A549 (cell line): ENCODE measurements around the gene GTPBP6. TPM values are rescaled to one million over a fixed set of nuclear protein-coding genes. Genes with fewer than 3 reads are reported as not detected.

Source experiments
- ATAC-seq, 2 experiments: fragments of 200-7000 bp in 1 of 2; fragments of >200 bp in 1 of 2; cut with Nextera tagmentation in 1 of 2; cut with Tn5 transposase in 1 of 2; 3 replicates each; pipeline versions ENCODE4 v1.8.0 to v1.9.1; 2018 to 2020; ENCODE audit warnings: mild to moderate bottlenecking in 1 of 2, moderate library complexity in 1 of 2
- CTCF ChIA-PET: fragments of 300-600 bp; sonication (Branson Sonifier 250); formaldehyde crosslinking; extraction: SDS; loops from one replicate; lab custom pipeline; 2021; ENCODE audit warnings: antibody characterized with exemption, inconsistent platforms; lab: Yijun Ruan, JAX
- POLR2A ChIA-PET: fragments of 350-600 bp; formaldehyde crosslinking; extraction: SDS; loops from one replicate; lab custom pipeline; 2021; ENCODE audit warnings: antibody characterized with exemption, inconsistent platforms; lab: Yijun Ruan, JAX
- DNase-seq, 2 experiments: peaks; one replicate each; pipeline versions ENCODE4 v3.0.0 to v3.0.0-alpha.2; 2011 to 2016; ENCODE audit warnings: low read depth in 1 of 2, low spot score in 1 of 2
- FAIRE-seq: peaks from 2 replicates; lab custom pipeline; 2011; peaks lifted over from hg19 to GRCh38; lab: Jason Lieb, UNC
- H3K27ac ChIP-seq, 2 experiments: fragments of >200 bp; sonication (Bioruptor Twin); formaldehyde crosslinking; 3 replicates each; pipeline ENCODE4 v1.5.1; 2016 to 2017
- H3K4me1 ChIP-seq: fragments of >200 bp; sonication (Bioruptor Twin); formaldehyde crosslinking; 3 replicates; pipeline ENCODE4 v1.6.1; 2016
- H3K4me2 ChIP-seq: fragments of >200 bp; sonication (Bioruptor Twin); formaldehyde crosslinking; 3 replicates; pipeline ENCODE4 v1.6.1; 2016
- H3K4me3 ChIP-seq: fragments of >200 bp; sonication (Bioruptor Twin); formaldehyde crosslinking; 3 replicates; pipeline ENCODE4 v1.5.1; 2016
- H3K9me3 ChIP-seq: fragments of >200 bp; sonication (Bioruptor Twin); formaldehyde crosslinking; 3 replicates; pipeline ENCODE4 v1.6.1; 2016
- BHLHE40 ChIP-seq: IDR thresholded peaks from 2 replicates; pipeline ENCODE4 v1.6.1; 2012; ENCODE audit warnings: low read depth, low read length, inconsistent platforms
- CBX2 ChIP-seq: fragments of 200-600 bp; sonication (generic); IDR thresholded peaks from 2 replicates; pipeline ENCODE4 v1.6.1; 2016; ENCODE audit warnings: low read depth, mild to moderate bottlenecking, borderline replicate concordance
- CBX8 ChIP-seq: fragments of 200-600 bp; sonication (generic); IDR thresholded peaks from 2 replicates; pipeline ENCODE4 v1.6.1; 2016
- CEBPB ChIP-seq, 2 experiments: fragments of >200 bp in 1 of 2; sonication (Bioruptor Twin) in 1 of 2; formaldehyde crosslinking in 1 of 2; IDR thresholded peaks; 2 replicates each; pipeline ENCODE4 v1.6.1; 2012 to 2016
- CHD4 ChIP-seq: fragments of 200-600 bp; sonication (generic); IDR thresholded peaks from 2 replicates; pipeline ENCODE4 v1.6.1; 2016; ENCODE audit warnings: antibody characterized with exemption, mild to moderate bottlenecking, borderline replicate concordance
- EHMT2 ChIP-seq: fragments of 200-600 bp; sonication (generic); IDR thresholded peaks from 2 replicates; pipeline ENCODE4 v1.6.1; 2016; ENCODE audit warnings: antibody characterized with exemption, low read depth, mild to moderate bottlenecking, moderate library complexity
- EP300 ChIP-seq, 2 experiments: fragments of >200 bp; sonication (Bioruptor Twin); formaldehyde crosslinking; IDR thresholded peaks; 2 replicates in 1 of 2; 3 replicates in 1 of 2; pipeline ENCODE4 v1.6.1; 2016 to 2017
- FOSB ChIP-seq: fragments of 250-450 bp; sonication (Bioruptor Pico); IDR thresholded peaks from 2 replicates; pipeline ENCODE4 v1.5.0; 2020; ENCODE audit warnings: mild to moderate bottlenecking, moderate library complexity
- FOXS1 ChIP-seq: fragments of 250-450 bp; sonication (Bioruptor Pico); IDR thresholded peaks from 2 replicates; pipeline ENCODE4 v1.5.0; 2020; ENCODE audit warnings: mild to moderate bottlenecking, moderate library complexity
- HDAC2 ChIP-seq: fragments of 200-600 bp; sonication (generic); IDR thresholded peaks from 2 replicates; pipeline ENCODE4 v1.6.1; 2016
- HEYL ChIP-seq: fragments of 250-450 bp; sonication (Bioruptor Pico); IDR thresholded peaks from 2 replicates; pipeline ENCODE4 v1.8.0; 2021; ENCODE audit warnings: mild to moderate bottlenecking, moderate library complexity
- HOXB13 ChIP-seq: fragments of 250-450 bp; sonication (Bioruptor Pico); IDR thresholded peaks from 2 replicates; pipeline ENCODE4 v1.5.0; 2020; ENCODE audit warnings: low read depth, mild to moderate bottlenecking, moderate library complexity
- JUN ChIP-seq, 2 experiments: fragments of >200 bp; sonication (Bioruptor Twin); formaldehyde crosslinking; IDR thresholded peaks; 2 replicates in 1 of 2; 3 replicates in 1 of 2; pipeline ENCODE4 v1.6.1; 2016 to 2017
- KDM5A ChIP-seq: fragments of 200-600 bp; sonication (generic); IDR thresholded peaks from 2 replicates; pipeline ENCODE4 v1.6.1; 2016; ENCODE audit warnings: antibody characterized with exemption, mild to moderate bottlenecking
- MAFK ChIP-seq: fragments of 450-650 bp; IDR thresholded peaks from 2 replicates; pipeline ENCODE4 v1.6.1; 2014; ENCODE audit not compliant: partially characterized antibody
- MAZ ChIP-seq: fragments of 150-350 bp; IDR thresholded peaks from 2 replicates; pipeline ENCODE4 v1.6.1; 2014; ENCODE audit warnings: antibody characterized with exemption, low read depth, low read length, borderline replicate concordance
- NFE2L2 ChIP-seq: fragments of 150-350 bp; conservative IDR thresholded peaks from 2 replicates; pipeline ENCODE4 v1.6.1; 2014; ENCODE audit warnings: low read length
- NPAS2 ChIP-seq: fragments of 250-450 bp; sonication (Bioruptor Pico); IDR thresholded peaks from 2 replicates; pipeline ENCODE4 v1.8.0; 2022; ENCODE audit warnings: mild to moderate bottlenecking, moderate library complexity, borderline replicate concordance
- RARB ChIP-seq: fragments of 250-450 bp; sonication (Bioruptor Pico); IDR thresholded peaks from 2 replicates; pipeline ENCODE4 v1.8.0; 2021; ENCODE audit warnings: mild to moderate bottlenecking, moderate library complexity
- RCOR1 ChIP-seq: fragments of 150-350 bp; IDR thresholded peaks from 2 replicates; pipeline ENCODE4 v1.6.1; 2014; ENCODE audit warnings: antibody characterized with exemption, low read length, low read depth
- RFX5 ChIP-seq: fragments of 450-650 bp; IDR thresholded peaks from 2 replicates; pipeline ENCODE4 v1.7.1; 2014; ENCODE audit warnings: antibody characterized with exemption, mild to moderate bottlenecking, moderate library complexity
- SREBF2 ChIP-seq: fragments of 450-650 bp; IDR thresholded peaks from 2 replicates; pipeline ENCODE4 v1.6.1; 2014; ENCODE audit warnings: mild to moderate bottlenecking, moderate library complexity
- TP53 ChIP-seq: fragments of 250-450 bp; sonication (Bioruptor Pico); IDR thresholded peaks from 2 replicates; pipeline ENCODE4 v1.5.0; 2021; ENCODE audit warnings: mild to moderate bottlenecking, moderate library complexity
- WGBS: methylation state at CpG from one replicate; pipeline ENCODE4 v1.1.6; 2017; ENCODE audit errors: missing lambda C conversion rate; 5-methylcytosine and 5-hydroxymethylcytosine counted together
- polyA plus RNA-seq, 4 experiments: library from polyadenylated mRNA; depleted of rRNA in 3 of 4; stranded (reverse); fragments of >200 nt; fragmentation: RNase III in 1 of 4; extraction: RNeasy Plus Mini Kit Qiagen cat#74134 plus additional on column Dnase treatment in 1 of 4; gene quantifications; 2 replicates in 3 of 4; 3 replicates in 1 of 4; pipeline ENCODE4 v1.2.3, GENCODE V29; 2011 to 2017
- TF ChIP-seq, protein P1 (sequence below): fragments of 450-650 bp; IDR thresholded peaks from 2 replicates; pipeline ENCODE4 v1.6.1; 2014; ENCODE audit warnings: antibody characterized with exemption
- TF ChIP-seq, protein P2 (sequence below): IDR thresholded peaks from 2 replicates; pipeline ENCODE4 v1.6.1; 2012
- TF ChIP-seq, protein P3 (sequence below): IDR thresholded peaks from 2 replicates; pipeline ENCODE4 v1.6.1; 2012; ENCODE audit warnings: low read depth, borderline replicate concordance
- TF ChIP-seq, protein P4 (sequence below): IDR thresholded peaks from 2 replicates; pipeline ENCODE4 v1.6.1; 2012

The GTPBP6 gene
- polyA plus RNA-seq, 2 of the 4 experiments (the other 2 are of a cell fraction) = 26.0 to 41.2 TPM

DNA sequence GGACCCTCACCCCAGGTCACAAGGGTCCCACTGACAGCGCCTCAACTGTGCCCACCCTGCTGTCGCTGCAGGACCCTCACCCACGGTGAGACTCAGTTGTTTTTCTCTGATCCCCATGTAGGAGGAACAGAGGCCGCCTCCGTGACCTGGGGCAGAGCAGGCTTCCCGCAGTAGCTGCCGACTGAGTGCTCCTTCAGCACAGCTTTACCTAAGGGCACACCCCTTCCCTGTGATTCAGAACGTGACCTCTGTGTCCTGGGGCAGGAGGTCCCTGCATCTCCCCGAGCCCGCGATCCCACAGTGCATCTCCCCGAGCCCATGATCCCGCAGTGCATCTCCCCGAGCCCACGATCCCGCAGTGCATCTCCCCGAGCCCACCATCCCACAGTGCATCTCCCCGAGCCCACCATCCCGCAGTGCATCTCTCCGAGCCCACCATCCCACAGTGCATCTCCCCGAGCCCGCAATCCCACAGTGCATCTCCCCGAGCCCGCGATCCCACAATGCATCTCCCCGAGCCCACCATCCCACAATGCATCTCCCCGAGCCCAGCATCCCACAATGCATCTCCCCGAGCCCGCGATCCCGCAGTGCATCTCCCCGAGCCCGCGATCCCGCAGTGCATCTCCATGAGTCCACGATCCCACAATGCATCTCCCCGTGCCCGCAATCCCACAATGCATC lies 44.5 kb upstream of the GTPBP6 start:
- TF ChIP-seq RARB (no peak), TP53 (CRISPR knock-in tag) (no peak), KDM5A (no peak), EP300 (IDR thresholded peaks at IDR 0.05) (no peak), CEBPB (IDR thresholded peaks at IDR 0.05) (no peak), NFE2L2 (no peak), RCOR1 (no peak), BHLHE40 (no peak), FOXS1 (CRISPR knock-in tag) (no peak), JUN (IDR thresholded peaks at IDR 0.05) (no peak), HOXB13 (no peak), EHMT2 (no peak), SREBF2 (no peak), CBX8 (no peak)
- TF ChIP-seq, protein P1, sequence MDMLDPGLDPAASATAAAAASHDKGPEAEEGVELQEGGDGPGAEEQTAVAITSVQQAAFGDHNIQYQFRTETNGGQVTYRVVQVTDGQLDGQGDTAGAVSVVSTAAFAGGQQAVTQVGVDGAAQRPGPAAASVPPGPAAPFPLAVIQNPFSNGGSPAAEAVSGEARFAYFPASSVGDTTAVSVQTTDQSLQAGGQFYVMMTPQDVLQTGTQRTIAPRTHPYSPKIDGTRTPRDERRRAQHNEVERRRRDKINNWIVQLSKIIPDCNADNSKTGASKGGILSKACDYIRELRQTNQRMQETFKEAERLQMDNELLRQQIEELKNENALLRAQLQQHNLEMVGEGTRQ = no peak
- Histone ChIP-seq H3K27ac (no peak overlapping the region), H3K4me1 (peaks cover under 1% of the 10 kb centered on the region; the same call in 1 of the 3 replicates), H3K9me3 (peaks cover 28% of the 10 kb centered on the region), H3K4me2 (no peak overlapping the region), H3K4me3 (no peak overlapping the region)
- DNase-seq (no peak), ATAC-seq (no peak), FAIRE-seq (no peak)
- ChIA-PET CTCF (no interaction called here), POLR2A (no interaction called here)
- 83% methylated on average over 36 of the region's 38 CpGs for WGBS

DNA sequence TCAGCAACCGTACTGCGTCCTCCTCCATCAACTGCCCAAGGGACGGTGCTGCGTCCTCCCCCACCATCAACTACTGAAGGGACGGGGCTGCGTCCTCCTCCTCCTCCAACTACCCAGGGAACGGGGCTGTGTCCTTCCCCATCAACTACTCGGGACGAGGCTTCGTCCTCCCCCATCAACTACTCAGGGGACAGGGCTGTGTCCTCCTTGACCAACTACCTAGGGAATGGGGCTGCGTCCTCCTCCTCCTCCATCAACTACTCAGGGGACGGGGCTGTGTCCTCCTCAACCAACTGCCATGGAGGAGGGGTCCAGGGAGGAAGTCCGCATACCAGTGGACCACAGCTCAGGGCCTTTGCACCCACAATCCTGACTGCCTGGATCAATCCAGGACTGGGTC lies 43.8 kb upstream of the GTPBP6 start:
- FAIRE-seq = no peak
- DNase-seq = no peak
- CTCF ChIA-PET = no interaction called here
- POLR2A ChIA-PET = no interaction called here
- H3K27ac ChIP-seq = no peak overlapping the region
- ATAC-seq = no peak
- peaks cover 28% of the 10 kb centered on the region for H3K9me3 ChIP-seq
- TF ChIP-seq, protein P2, sequence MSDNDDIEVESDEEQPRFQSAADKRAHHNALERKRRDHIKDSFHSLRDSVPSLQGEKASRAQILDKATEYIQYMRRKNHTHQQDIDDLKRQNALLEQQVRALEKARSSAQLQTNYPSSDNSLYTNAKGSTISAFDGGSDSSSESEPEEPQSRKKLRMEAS = no peak
- TF ChIP-seq HEYL (CRISPR knock-in tag) = no peak
- TF ChIP-seq TP53 (CRISPR knock-in tag) = no peak
- TF ChIP-seq RCOR1 = no peak
- TF ChIP-seq, protein P3, sequence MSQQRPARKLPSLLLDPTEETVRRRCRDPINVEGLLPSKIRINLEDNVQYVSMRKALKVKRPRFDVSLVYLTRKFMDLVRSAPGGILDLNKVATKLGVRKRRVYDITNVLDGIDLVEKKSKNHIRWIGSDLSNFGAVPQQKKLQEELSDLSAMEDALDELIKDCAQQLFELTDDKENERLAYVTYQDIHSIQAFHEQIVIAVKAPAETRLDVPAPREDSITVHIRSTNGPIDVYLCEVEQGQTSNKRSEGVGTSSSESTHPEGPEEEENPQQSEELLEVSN = no peak
- no peak for TF ChIP-seq RARB
- no peak for TF ChIP-seq HDAC2
- no peak for TF ChIP-seq NPAS2 (CRISPR knock-in tag)
- no peak for TF ChIP-seq MAZ
- no peak for TF ChIP-seq CBX2
- no peak overlapping the region for H3K4me2 ChIP-seq
- H3K4me1 ChIP-seq = peaks cover 5% of the 10 kb centered on the region; the same call in 1 of the 3 replicates
- H3K4me3 ChIP-seq = no peak overlapping the region
- WGBS = 92% methylated on average over 12 of the region's 13 CpGs

DNA sequence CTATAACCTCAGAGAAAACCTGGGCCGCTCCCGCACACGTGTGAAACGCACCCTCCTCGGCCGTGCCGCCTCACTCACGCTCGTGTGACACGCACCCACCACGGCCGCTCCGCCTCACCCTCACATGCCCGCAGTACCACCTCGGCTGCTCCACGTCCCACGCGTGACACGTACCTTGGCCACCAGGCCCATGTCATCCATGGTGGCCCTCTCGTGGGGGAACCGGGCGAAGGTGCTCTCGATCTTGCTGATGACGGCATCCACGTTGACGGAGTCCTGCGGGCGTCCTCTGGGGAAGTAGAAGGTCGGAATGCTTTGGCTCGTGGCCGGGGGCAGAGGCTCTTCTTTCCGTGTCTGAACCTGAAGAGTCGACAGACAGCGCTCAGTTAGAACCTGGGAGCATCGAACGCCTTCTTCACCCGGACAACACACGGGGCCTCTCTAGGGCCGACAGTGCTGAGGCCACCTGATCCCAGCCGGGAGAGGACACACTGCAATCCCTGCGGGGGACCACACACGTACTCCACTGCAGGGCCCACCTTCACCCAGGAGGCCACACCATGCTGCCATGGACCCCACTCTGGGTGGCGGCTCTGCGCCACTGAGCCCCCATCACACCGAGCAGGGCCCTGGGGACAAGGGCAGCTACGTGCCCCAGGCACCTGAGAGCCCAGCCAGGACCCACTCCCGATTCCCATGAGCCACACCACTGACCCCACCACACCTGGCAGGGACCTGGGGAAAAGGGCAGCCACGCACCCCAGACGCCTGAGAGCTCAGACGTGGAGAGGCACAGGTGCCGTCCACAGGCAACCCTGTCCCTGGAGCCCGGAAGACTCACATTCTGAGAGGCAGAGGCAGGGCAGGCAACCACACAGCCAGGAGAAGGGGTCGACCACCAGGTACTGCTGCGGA lies 42.9 kb upstream of the GTPBP6 start:
- Histone ChIP-seq H3K4me3 (no peak overlapping the region), H3K27ac (no peak overlapping the region), H3K9me3 (peaks cover 28% of the 10 kb centered on the region), H3K4me1 (peaks cover 5% of the 10 kb centered on the region; the same call in 1 of the 3 replicates), H3K4me2 (no peak overlapping the region)
- no peak for FAIRE-seq
- WGBS = 96% methylated on average over 53 of the region's 54 CpGs
- TF ChIP-seq RFX5 (no peak), FOSB (CRISPR knock-in tag) (no peak), HOXB13 (no peak), RCOR1 (no peak), CHD4 (no peak), CBX8 (no peak), CEBPB (IDR thresholded peaks at IDR 0.05) (no peak), HDAC2 (no peak), MAZ (no peak), MAFK (no peak)
- TF ChIP-seq, protein P2 = no peak
- TF ChIP-seq, protein P1 = no peak
- TF ChIP-seq, protein P4, sequence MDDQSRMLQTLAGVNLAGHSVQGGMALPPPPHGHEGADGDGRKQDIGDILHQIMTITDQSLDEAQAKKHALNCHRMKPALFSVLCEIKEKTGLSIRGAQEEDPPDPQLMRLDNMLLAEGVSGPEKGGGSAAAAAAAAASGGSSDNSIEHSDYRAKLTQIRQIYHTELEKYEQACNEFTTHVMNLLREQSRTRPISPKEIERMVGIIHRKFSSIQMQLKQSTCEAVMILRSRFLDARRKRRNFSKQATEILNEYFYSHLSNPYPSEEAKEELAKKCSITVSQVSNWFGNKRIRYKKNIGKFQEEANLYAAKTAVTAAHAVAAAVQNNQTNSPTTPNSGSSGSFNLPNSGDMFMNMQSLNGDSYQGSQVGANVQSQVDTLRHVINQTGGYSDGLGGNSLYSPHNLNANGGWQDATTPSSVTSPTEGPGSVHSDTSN = no peak
- DNase-seq = no peak
- POLR2A ChIA-PET = no interaction called here
- CTCF ChIA-PET = no interaction called here
- ATAC-seq = no peak
